HG03439 (cell line): ENCODE measurements around the gene TAF6.

Source experiments
- ATAC-seq: cut with Tn5 transposase; IDR thresholded peaks from one replicate; pipeline ENCODE4 v1.9.1; 2021; ENCODE audit warnings: mild to moderate bottlenecking, moderate library complexity; ENCODE audit not compliant: unreplicated experiment

TAF6 gene

DNA sequence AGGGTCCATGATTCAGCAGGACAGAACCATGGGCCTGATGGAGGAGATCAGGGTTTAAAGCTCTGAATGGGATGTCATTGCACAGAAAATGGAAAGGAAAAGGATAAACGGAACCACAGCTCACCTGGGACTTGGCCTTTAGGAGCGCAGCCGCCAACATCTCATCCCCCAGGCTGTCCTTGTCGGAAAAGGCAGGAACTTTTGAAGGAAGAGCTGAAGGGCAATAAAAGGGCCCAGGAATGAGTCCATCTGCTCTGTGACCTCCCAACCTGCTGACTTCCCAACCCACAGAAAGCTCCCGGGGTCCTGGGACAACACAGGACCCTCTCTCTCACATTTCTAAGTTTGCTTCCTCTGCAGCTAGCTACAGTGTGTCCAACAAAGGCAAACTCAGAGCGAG is 43.7 kb downstream of the TAF6 start:
- ATAC-seq, result no peak

DNA sequence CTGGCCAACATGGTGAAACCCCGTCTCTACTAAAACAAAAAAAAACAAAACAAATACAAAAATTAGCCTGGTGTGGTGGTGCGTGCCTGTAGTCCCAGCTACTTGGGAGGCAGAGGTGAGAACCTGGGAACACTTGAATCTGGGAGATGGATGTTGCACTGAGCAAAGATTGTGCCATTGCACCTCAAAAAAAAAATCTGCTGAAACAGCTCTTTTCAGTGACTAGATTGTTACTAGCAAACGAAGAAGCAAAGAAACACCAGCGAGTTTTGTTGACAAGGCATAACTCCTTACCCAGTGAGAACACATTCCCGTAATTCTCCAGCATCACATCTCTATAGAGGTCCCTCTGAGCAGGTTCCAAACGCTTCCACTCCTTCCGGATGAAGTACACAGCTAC is 44.3 kb downstream of the TAF6 start:
- no peak for ATAC-seq

DNA sequence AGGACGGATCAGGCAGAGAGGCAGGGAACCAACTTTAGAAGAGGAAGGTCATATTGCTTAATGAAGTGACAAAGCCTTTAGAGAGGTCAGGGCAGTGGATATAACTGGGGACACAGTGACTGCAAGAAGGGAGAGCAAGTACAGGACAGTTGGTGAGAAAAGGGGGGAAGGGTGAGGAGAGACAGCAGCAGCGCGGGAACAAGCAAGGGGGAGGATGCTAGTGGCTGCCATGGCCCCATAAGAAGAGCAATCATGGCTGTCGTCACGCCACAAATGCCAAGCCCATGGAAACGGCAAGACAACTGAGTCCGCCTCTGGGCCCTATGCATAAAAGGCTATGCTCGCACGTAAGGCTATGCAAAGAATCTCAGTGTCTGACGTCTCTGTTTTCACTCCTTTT is 46.7 kb downstream of the TAF6 start:
- no peak for ATAC-seq

DNA sequence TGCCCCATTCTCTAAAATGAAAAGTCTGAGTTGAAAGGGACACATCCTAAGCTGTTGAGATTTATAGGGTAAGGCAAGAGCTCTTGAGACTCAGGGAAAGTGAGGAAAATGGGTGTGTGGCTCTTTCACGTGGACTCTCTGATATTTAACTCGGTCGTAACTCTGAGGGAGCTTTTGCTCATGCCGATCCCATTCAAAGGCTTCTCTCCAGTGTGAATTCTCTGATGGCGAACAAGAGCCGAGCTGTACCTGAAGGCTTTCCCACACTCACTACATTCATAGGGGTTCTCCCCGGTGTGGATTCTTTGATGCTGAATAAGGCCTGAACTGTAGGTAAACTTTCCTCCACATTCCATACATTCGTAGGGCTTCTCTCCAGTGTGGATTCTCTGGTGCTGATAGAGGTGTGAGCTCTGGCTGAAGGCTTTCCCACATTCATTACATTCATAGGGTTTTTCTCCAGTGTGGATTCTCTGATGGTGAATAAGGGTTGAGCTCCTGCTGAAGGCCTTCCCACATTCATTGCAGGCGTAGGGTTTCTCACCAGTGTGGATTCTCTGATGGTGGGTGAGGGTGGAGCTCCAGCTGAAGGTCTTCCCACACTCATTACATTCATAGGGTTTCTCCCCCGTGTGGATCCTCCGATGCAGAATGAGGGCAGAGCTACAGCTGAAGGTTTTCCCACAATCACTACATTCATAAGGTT is 48.0 kb downstream of the TAF6 start:
- ATAC-seq, result no peak

DNA sequence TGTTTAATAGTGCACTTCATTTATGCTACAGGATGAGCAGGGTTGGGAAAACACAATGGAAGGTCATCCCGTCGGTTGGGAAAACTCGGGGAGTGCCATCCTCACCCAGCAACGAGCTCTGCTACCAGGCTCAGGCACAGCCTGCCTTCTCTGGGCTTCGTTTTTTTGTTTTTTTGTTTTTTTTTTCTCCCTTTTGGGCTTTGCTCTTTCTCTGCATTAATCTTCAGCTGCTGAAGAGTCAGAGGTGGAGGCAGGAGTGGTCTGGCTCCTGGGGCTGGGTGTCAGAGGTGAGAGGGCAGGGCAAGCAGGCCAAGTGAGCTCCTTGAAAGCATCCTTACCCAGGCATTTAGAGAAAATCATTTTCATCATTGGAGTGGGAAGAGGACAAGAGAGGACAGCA is 49.2 kb downstream of the TAF6 start:
- no peak for ATAC-seq

DNA sequence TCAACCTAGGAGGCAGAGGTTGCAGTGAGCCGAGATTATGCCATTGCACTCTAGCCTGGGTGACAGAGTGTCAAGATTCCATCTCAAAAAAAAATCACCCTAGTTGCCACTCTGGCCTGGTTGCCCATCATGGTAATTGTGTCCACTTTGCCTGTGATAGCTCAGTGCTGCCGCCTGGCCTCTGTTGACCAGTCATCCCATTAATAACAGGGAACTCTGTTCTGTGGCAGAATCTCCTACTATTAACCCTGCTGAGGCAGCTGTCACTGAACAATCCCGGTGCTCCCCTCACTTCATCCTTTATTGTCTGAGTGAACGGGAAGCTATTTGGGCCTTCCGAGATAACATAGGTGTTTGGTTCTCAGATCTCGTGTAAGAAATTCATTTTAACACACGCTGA is 52.2 kb downstream of the TAF6 start:
- no peak for ATAC-seq

DNA sequence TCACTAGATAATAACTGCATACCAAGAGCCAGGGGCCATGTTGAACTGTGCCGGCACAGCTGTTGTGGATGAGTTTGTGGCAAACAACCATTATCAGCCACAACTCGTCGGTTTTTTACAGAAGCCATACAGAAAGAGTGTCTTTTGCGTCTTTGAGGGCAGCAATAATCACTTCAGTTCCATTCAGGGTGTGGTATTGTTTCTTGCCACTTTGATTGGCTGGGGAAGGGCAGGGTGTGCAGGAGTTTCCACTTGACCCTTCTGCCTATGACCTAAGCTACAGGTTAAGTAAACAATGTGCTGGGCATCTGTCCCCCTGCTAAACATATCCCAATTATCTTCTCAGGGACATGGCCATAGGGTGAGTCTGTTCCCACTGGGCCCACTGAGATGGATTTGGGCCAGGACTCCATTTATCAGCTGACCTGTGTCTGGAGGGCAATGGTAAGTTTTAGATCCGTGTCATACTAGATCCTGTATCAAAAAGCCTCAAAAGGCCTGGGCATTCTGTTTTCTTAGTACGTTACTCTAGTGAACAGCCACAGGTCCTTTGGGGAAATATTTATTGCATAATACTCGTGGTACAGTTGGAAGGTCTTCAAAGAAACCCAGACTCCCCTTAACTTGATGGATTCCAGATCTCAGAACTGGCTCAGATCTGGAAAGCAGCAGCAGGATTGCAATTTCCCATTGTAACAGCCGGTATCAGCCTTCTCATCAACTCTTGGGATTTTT is 53.5 kb downstream of the TAF6 start:
- no peak for ATAC-seq

DNA sequence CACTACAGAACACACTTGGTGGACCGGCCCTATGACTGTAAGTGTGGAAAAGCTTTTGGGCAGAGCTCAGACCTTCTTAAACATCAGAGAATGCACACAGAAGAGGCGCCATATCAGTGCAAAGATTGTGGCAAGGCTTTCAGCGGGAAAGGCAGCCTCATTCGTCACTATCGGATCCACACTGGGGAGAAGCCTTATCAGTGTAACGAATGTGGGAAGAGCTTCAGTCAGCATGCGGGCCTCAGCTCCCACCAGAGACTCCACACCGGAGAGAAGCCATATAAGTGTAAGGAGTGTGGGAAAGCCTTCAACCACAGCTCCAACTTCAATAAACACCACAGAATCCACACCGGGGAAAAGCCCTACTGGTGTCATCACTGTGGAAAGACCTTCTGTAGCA is 55.0 kb downstream of the TAF6 start:
- ATAC-seq, result no peak

DNA sequence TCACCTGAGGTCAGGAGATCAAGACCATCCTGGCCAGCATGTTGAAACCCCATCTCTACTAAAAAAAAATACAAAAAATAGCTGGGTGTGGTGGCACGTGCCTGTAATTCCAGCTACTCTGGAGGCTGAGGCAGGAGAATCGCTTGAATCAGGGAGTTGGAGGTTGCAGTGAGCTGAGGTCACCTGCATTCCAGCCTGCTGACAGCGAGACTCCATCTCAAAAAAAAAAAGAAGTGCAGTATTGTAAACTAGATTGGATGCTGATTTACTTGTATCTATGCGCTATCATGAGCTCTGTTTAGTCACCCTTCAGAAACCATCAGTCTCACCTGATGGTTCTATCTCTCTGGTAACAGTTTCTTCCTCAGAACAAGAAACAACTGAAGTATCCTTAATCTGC is 55.8 kb downstream of the TAF6 start:
- ATAC-seq, result no peak

DNA sequence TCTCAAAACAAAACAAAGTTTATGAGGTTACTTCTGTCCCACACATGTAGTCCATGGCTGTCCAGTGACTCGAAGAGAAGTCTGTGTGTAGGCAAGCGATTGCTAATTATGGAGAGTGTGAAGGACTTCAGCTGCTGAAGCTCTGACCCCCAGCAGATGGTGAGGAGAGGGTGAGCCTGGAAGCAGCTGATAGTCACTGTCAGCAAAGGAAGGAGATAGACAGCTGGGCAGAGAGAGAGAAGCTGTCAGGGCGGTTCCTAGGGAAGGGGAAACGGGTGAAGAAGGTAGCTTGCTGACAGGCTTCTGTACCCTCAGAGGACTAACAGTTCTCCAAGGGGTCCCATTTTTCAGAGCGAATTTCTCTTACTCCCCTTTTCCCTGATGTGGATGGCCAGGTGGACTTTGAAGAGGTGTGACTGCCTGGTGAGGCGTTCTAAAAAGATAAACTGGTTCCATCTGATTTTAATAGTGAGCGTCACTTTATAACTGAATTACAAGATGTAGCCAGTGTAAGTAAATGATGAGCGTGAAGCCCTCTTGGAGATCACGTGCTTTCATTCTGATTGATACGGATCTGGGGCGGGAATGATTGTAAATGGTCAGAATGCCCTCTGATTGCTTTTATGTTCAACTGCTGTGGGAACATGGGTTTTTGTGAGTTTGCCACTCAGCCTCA is 57.5 kb downstream of the TAF6 start:
- ATAC-seq, result no peak

DNA sequence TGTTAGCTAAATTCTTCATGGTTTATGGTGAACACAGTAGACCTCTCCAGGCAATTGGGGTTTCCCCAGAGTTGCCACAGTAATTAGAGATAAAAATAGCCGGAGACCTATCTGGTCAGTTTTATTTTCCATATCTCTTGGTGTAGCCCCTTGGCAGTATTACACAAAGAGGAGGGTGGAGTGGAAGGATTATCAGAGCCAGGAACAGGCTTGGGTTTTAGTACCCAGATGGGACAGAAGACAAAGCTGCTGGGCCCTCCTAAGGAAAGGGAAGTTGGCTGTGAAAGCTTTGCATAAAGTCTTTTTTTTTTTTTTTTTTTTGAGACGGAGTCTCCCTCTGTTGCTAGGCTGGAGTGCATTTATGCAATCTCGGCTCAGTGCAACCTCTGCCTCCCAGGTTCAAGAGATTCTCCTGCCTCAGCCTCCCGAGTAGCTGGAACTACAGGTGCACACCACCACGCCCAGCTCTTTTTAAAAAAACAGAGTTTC is 59.9 kb downstream of the TAF6 start:
- ATAC-seq, result no peak
